Hypothalamus (tissue), 51 donors: ENCODE measurements around the gene B4GALT3.

Experiments
- DNase-seq, 51 donors: peaks; one replicate each; lab custom pipeline; 2025; lab: John Stamatoyannopoulos, UW

B4GALT3 gene

GRCh38 chr1:161207173-161207572, 29.9 kb upstream of the B4GALT3 start:
- DNase-seq: peak in 1 of 51 donors; percentile 3

GRCh38 chr1:161206411-161207140, 29.3 kb upstream of the B4GALT3 start:
- no peak for DNase-seq

DNA sequence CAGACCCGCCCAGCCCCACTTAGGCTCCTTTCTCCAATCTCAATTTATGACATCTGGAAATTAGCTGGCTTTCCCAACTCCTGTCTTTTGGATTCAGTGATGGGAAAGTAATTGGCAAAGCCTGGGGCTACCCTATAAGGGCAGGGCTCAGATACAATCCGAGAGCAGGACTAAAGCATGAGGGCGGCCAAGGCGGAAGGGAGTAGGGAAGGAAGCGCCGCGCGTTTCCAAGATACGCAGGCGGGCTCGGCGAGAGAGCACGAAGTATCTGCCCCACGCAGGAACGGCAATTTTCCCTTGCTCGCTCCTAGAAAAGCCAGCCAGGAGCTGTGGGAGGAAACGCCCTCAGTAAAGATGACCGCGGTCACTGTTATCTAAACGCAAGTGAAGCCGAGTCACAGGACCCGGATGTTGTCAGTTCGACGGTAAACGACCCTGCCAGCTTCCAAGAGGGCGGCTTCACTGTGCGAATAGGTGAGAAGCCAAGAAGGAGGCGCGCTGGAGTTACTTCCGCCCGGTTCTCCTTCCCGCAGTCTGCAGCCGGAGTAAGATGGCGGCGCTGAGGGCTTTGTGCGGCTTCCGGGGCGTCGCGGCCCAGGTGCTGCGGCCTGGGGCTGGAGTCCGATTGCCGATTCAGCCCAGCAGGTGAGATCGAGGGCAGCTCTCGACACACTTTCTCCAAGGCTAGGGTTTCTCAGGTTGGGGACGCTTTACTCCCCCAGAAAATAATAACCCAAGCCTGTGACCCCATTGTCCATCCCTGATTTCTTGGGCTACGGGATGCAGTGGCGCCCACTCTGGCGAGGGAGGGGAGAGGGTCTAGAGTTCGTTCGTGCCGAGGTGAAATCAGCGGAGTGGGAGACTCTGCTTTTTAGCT, 24.8 kb upstream of the B4GALT3 start, which contains the start of gene NDUFS2:
NDUFS2 (plus strand) TSS at position 532 of the 877 bp plus-strand sequence; CDS start at position 551, 19 bp downstream.
- DNase-seq: peak; percentile 43 to 99 (median 96)

DNA sequence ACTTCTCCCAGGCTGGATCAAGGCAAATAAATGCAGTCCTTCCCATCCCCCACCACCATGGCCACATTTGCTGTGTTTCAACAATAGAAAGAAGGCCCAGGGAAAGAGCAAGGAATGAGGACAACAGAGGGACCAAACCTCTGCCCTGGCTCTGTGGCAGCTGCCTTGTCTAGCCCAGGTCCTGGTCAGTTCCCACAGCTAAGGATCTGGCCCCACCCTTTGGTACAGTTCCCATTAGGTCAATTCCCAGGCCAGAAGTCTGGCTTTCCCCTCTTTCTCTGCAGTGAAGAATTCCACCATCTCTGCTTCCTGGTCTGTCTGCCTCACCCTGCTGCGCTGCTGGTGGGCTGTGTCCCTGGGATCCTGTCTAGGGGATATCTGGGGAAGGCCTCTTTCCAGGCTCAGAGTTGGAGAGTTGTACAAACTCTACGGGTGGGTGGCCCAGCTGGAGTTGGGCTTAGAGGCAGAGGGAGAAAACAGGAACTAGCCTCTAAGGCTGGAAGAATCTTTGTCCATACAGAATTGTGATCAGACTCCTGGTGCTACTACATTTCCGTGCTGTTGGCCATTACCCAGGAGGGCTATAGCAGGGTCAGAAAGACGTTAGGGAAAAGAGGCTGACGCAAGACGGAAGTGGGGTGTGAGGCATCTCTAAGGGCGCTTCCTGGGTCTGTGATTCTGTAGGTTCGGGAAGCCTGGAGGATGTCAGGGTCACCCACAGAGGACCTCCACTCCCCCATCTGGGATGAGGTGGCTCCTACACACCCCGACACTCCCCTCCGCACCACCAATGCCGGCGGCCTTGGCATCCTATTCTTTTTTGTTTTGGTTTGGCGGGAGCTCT, 23.9 kb upstream of the B4GALT3 start:
- DNase-seq: peak in 21 of 51 donors; percentile 16 to 83 (median 53)

DNA sequence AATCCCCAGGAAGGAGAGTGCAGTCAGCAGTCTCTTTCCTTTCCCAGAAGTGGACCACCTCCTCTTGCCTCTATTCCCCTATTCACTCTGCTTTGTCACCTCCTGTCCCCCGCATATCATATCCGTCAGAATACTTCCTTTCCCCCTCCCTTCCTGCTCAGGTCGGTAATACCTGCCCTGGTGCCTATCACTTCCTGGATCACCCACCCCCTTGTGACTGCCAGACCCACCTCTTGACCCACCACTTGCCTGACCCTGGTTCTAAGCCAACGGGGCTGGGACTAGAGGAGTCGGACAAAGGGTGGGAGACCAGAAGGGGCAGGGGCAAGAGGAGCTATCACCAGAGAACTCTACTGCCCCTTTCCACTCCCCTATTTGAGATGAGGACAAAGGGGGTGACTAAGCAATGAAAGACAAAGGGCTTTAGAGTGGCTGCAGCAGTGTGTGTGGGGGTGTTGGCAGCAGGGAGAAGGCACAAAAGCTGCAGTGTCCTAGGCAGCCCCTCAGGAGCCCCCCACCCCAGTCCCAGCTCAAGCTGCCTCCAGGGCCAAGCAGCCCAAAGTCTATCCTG, 23.2 kb upstream of the B4GALT3 start:
- peak in 40 of 51 donors; percentile 33 to 89 (median 65) for DNase-seq

DNA sequence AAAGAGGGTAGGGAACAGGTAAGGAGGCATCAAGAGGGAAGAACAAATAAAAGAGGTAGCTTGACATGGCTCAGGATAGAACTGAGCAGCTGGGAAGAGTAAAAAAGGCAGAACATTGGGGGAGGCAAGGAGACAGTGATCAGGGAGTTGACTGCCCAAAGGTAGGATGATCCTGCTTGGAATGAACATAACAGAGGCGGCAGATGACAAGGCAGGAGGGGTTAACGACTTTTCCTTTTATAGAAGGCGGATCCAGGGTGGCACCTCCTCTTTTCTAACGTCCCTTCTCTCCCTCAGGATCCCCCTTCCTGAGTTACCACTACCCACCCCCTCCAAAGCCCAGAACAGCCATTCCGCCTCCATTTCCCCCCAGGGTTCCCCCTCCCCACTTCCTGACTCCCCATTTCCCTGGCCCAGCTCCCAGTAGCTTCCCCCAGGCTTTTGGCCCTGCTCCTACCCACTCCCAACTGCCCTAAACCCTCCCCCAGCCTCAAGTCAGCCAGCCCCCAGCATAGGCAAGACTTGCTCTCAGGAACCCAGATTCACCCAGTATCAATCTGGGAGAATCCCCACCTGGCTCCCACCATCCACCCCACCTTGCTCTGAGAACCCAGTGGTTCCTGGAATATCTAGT, 22.3 kb upstream of the B4GALT3 start:
- DNase-seq: peak in 8 of 51 donors; percentile 10 to 77 (median 26)

DNA sequence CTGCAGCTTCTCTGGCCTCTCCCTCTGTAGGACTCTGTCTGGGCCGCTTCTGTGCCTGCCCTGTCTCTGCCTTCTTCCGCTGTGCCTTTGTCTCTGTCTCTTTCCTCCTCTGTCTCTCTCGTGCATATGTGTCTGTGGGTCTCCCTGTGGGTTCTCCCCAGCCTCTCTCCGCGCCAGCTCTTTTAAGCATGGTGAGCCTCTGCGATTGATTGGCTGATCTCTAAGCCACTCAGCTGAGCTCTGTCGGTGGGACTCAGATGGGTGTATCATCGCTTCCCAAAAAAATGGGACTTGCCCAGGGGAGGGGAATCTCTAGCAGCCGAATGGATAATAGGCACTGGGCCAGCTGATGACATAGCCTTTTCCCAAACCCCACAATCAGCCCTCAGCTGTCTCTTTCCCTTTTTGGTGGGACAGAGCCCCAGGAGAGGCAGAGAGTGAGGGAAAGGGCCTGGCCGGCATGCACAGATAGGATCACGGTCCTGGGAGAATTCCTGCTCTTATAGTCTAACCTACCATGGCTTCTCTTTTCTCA, 21.7 kb upstream of the B4GALT3 start, which contains the start of gene ADAMTS4:
ADAMTS4 (minus strand) TSS at position 158 of the 535 bp plus-strand sequence. CDS start 427 bp downstream, outside the sequence.
- DNase-seq: peak in 47 of 51 donors; percentile 18 to 92 (median 66)

DNA sequence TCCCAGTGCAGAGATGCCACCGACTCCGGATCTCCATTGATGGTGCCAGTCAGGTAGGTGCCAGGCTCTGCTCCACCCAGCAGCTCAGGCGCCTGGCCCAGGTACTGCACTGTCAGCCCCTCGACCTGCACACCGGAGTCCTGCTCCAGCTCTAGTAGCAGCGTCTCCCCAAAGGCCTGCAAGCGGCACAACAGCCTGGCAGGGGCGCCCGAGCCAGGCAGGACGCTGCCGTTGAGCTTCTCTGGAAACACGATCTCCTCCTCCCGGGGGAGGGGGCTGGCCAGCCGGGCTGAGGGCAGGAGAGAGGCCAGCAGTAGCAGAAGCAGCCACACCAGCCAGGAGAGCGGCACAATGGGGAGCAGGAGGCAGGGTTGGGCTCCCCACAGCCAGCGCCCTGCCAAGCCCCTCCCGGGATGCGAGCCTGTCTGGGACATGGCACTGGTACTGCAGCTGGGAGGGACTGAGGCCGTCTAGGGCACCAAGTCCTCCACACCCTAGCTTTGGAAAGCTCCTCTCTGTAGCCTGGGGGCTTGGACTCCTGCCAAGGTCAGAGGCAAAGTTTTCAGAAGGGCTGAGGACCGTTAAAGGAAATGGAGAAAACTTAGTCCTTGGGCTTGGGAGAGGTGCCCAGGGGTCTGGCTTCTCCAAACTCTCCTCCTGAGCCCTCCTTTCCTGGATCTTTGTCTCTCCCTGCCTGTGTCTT, 21.0 kb upstream of the B4GALT3 start:
- DNase-seq: peak in 31 of 51 donors; percentile 15 to 70 (median 41)

DNA sequence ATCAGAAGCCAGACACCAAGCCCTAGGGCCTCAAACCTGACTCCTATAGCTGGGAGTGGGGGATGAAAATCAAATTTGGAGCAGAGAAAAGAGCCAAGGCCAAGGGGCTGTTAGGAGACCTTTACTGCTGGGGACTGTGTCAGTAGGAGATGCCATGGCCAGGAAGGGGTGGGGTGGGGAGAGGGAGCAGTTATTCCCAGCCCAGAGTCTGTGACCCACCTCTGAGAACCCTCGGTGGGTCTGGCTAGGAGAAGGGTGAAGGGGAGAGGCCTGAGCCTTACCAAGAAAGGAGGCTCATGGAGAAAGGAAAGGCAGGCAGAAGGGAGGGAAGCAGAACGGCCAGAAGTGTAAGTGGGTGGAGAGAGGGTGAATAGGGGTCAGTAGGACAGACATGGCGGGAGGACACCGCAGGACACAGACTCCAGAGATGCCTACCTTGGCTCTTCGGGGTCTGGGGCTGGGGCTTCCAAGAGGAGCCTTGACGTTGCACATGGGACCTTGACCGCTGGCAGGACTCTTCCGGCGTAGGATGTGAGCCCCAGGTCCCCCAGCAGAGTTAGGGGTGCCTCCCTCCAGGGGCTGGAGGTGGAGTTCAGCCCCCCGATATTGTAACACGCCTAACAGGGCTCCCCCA, 20.4 kb upstream of the B4GALT3 start:
- peak in 1 of 51 donors; percentile 6 for DNase-seq

- peak in 8 of 51 donors; percentile 13 to 37 (median 20) for DNase-seq
These were observed 19.5 kb upstream of the B4GALT3 start for GRCh38 chr1:161196521-161197451.

DNA sequence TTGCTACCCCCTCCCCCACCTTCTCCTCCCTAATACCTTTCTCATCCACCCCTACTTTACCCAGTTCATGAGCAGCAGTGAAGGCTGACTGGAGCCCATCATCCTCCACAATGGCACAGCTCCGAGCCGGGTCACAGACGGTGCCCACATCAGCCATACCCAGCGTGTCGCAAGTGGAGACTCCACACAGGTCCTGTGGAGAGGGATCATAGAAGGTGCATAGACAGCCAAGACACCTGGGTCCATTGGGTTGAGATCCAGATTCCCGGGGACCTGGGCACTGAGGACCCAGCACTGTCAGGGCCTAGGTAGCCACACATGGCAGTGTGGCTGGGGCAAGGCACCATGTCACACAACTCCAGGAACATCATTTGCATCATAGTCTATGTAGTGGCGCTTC, 18.8 kb upstream of the B4GALT3 start:
- DNase-seq: no peak

DNA sequence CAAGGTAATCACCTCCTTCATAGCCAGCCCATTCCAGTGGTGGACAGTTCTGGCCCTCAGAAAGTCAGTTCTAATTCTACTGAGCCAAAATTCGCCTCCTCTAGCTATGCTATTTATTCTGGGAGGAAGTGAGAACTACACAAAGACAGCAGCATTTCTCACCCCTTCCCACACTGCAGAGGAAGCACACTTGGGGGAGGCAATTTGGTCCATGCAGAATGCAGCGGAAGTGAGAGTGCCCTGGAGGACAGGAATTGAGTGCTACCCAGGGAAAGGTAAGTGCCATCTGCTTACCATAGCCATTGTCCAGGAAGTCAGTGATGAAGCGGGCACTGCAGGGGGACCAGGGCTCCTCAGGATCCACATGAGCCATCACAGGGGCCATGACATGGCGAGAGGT, 17.9 kb upstream of the B4GALT3 start:
- peak in 6 of 51 donors; percentile 10 to 21 (median 13) for DNase-seq

- DNase-seq: peak in 45 of 51 donors; percentile 19 to 88 (median 71)
These were observed 16.4 kb upstream of the B4GALT3 start for GRCh38 chr1:161193561-161194235.

DNA sequence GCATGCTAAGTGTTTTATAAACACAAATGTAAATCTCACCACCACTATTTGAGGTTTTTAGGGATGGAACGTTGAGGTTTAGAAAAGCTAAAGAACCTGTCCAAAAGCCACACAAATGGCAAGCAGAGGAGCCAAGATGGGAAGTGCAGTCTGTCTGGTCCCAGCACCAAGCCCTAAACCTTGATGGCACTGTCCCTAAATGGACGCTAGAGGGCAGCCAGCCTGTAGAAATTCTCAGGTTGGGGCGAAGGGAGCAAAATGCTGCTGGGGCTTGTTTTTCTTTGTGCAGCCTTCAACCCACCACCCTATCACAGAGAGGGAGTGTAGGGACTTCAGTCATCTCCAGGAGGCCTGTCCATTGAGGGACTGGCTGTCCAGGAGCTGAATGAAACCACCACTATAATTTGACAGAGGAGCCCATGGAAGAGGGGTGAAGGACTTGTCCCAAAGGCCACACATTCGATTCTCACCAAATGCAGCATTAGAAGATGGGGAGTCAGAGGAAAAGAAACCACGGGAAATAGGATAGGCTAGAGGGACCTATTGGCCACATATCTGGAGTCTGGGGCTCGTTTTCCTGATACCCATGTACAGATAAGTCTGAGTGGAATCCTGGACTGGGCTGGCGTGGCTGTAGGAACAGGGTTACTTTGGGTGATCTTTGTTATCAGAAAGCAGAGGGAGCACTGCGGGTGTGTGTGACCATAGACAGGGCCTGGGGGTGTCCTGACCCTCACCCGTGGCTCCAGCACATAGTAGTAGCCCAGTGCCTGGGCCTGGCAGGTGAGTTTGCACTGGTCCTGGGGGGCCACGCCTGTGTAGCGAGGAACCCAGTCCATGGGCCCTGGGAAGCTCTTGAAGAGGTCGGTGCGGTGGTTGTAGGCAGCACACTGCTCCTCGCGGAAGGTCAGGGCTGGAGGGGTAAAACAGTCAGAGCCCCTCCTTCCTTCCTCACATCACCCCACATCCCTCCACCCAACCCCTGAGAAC, 15.5 kb upstream of the B4GALT3 start:
- DNase-seq: peak in 39 of 51 donors; percentile 14 to 72 (median 43)

GRCh38 chr1:161191971-161192370, 14.7 kb upstream of the B4GALT3 start:
- no peak for DNase-seq
